Measurements from ENCODE around the gene GRIA1. TPM values are rescaled to one million over a fixed set of nuclear protein-coding genes. Genes with fewer than 3 reads are reported as not detected.

Gene GRIA1
- total RNA-seq, 1 experiment from 2014 or later: not detected

DNA sequence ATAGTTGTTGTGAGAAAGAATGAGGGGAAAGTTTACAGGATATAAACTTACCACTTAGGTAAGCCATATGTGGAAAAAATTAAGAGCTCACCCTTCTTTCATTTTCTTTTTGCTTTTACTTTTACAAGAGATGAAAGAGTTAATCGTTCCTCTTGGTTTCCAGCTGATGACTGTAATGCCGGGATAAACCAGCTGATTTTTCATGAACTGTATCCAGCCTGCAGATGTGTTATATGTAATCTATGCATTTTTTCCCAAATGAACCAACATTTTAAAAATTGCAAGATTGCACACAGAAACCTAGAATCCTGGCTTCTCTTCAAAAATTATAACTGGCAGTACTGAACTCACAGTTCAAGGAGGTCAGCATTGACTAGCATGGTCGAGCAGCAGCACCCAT lies 185.9 kb downstream of the GRIA1 start:
- in situ Hi-C loops (cut with HindIII; ENCODE audit: low pct_unique_long_range_greater_than_20kb, low sequenced_read_pairs) (no loop called here), intact Hi-C loops (cut with micrococcal nuclease; ENCODE audit: unreplicated experiment) (no loop called here)
- Histone ChIP-seq H3K9me3 (ENCODE audit: control insufficient read depth, insufficient read depth, low read depth, low read length) (no peaks in the 10 kb centered on the region), H3K27me3 (ENCODE audit: control insufficient read depth, insufficient read depth, low read length) (no peaks in the 10 kb centered on the region), H3K4me3 (ENCODE audit: low read depth in 2 of 2, low read length in 2 of 2) (no peak overlapping the region), H3K36me3 (ENCODE audit: control insufficient read depth, insufficient read depth, low read length) (no peaks in the 10 kb centered on the region), H3K4me1 (ENCODE audit: control insufficient read depth, insufficient read depth, low read length) (no peaks in the 10 kb centered on the region), H3K27ac (ENCODE audit: low read length) (no peak overlapping the region)
- no TSS peak for BruUV-seq (replicated peaks)
- ATAC-seq (no peak), DNase-seq (ENCODE audit: low read depth, low spot score) (no peak)
- CTCF ChIA-PET: no interaction called here
- POLR2A ChIA-PET: no interaction called here
- TF ChIP-seq REST (IDR thresholded peaks at IDR 0.05; ENCODE audit: insufficient read depth in 1 of 2, low read depth in 2 of 2, low read length in 1 of 2) (no peak), TCF7L2 (IDR thresholded peaks at IDR 0.05; ENCODE audit: low read depth, low read length) (no peak), SIN3A (IDR thresholded peaks at IDR 0.05; ENCODE audit: borderline replicate concordance, insufficient read depth, low read depth, low read length) (no peak), CTCF (IDR thresholded peaks at IDR 0.05) (no peak), POLR2AphosphoS5 (IDR thresholded peaks at IDR 0.05; ENCODE audit: low read depth, low read length) (no peak)

GRCh38 chr5:153676821-153677220 lies 186.4 kb downstream of the GRIA1 start:
- no peak for ATAC-seq
- POLR2A ChIA-PET: no interaction called here
- H3K27me3 ChIP-seq (ENCODE audit: control insufficient read depth, insufficient read depth, low read length): no peaks in the 10 kb centered on the region
- BruUV-seq (replicated peaks): no TSS peak
- in situ Hi-C loops (cut with HindIII; ENCODE audit: low pct_unique_long_range_greater_than_20kb, low sequenced_read_pairs) (no loop called here), intact Hi-C loops (cut with micrococcal nuclease; ENCODE audit: unreplicated experiment) (no loop called here)
- H3K27ac ChIP-seq (ENCODE audit: low read length): no peak overlapping the region
- no peaks in the 10 kb centered on the region for H3K4me1 ChIP-seq (ENCODE audit: control insufficient read depth, insufficient read depth, low read length)
- H3K9me3 ChIP-seq (ENCODE audit: control insufficient read depth, insufficient read depth, low read depth, low read length): no peaks in the 10 kb centered on the region
- no peak overlapping the region for H3K4me3 ChIP-seq (ENCODE audit: low read depth in 2 of 2, low read length in 2 of 2)
- no peak for TF ChIP-seq POLR2AphosphoS5 (IDR thresholded peaks at IDR 0.05; ENCODE audit: low read depth, low read length)
- no peak for TF ChIP-seq REST (IDR thresholded peaks at IDR 0.05; ENCODE audit: insufficient read depth in 1 of 2, low read depth in 2 of 2, low read length in 1 of 2)
- TF ChIP-seq TCF7L2 (IDR thresholded peaks at IDR 0.05; ENCODE audit: low read depth, low read length): no peak
- TF ChIP-seq SIN3A (IDR thresholded peaks at IDR 0.05; ENCODE audit: borderline replicate concordance, insufficient read depth, low read depth, low read length): no peak
- TF ChIP-seq CTCF (IDR thresholded peaks at IDR 0.05): no peak
- CTCF ChIA-PET: no interaction called here
- DNase-seq (ENCODE audit: low read depth, low spot score): no peak
- no peaks in the 10 kb centered on the region for H3K36me3 ChIP-seq (ENCODE audit: control insufficient read depth, insufficient read depth, low read length)
